ENCODE measurements around the gene TAF4.
"Not testable (repeated sequence)": the region's sequence is repeated elsewhere in the genome, so short reads cannot be mapped to it uniquely, and the experiment has no call there.

Gene TAF4

DNA sequence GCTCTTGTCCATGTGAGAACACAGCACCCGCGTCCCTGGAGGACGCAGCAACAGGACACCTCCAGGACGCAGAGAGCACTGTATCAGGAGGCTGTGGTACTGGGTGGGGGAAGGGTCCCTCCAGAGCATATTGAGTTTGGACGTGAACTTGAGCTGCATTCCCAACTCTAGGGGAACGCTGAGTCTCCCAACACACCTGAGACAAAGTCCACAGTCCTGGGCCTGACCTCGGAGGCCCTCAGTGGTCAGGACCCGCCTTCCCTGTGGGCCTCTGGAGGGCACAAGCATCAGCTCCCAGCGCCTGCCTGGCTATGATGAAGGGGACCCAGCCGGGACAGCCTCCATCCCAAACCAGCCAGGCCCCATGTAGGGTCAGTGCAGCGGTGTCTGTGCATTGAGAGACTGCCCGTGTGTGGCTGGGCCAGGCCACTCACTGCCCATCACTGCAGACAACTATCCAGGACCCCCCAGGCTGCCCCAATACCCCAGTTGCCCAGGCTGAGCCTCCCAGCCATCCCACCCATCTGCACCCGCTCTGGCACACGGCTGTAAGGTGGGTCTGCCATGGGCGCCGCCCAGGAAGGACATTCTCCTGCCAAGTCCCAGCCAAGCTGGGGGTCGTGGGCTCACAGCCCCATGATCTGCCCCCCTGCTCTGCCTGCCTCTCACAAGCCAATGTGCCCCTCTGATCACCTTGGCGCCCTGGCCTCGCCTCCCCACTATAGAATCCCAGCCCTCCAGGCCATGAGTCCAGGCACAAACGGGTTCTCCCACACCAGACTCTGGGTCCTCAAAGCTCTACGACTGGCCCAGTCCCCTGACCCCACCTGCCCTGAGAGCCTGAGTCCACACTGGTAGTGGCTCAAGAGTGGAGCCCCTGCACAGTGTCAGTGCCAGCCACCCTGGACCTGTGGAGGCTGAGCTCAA, 115.7 kb downstream of the TAF4 start:
- no peak overlapping the region for H3K4me3 ChIP-seq (ENCODE audit: insufficient read length, low read depth)
- H3K9ac ChIP-seq (ENCODE audit: insufficient read length, low read depth): peak overlapping the region; percentile 32
- H3K36me3 ChIP-seq (ENCODE audit: insufficient read depth, insufficient read length, low read length): no peaks in the 10 kb centered on the region
- no peaks in the 10 kb centered on the region for H3K9me3 ChIP-seq (ENCODE audit: insufficient read depth, low read length)
- H3K4me1 ChIP-seq (ENCODE audit: insufficient read depth, insufficient read length): peaks cover 16% of the 10 kb centered on the region
- TF ChIP-seq ZNF274 (IDR thresholded peaks at IDR 0.05; ENCODE audit: low read depth, low read length): no peak
- no peak for TF ChIP-seq YY1 (IDR thresholded peaks at IDR 0.05; ENCODE audit: insufficient read depth, insufficient read length)
- TF ChIP-seq SUZ12 (IDR thresholded peaks at IDR 0.05; ENCODE audit: extremely low read depth, insufficient read depth, insufficient read length): no peak
- DNase-seq (ENCODE audit: low read depth, low spot score): no peak
- H3K27me3 ChIP-seq (ENCODE audit: insufficient read depth, insufficient read length): peaks cover 24% of the 10 kb centered on the region

DNA sequence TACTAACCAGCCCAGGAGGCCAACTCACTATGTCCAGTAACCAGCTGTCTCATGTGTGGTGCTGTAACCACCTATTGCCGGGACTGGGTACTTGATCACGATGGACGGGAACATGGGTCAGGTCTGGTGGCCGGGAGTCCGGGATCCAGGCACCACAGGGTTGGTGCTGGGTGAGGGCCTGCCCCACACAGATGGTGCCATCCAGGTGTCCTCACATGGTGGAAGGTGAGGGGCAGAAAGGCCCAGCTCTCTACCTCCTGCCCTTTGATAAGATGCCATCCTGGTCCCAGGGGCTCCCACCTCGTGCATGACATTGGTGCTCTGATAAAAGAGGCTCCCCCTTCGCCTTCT, 116.3 kb downstream of the TAF4 start:
- Histone ChIP-seq H3K27me3 (ENCODE audit: insufficient read depth, insufficient read length) (peaks cover 20% of the 10 kb centered on the region), H3K4me1 (ENCODE audit: insufficient read depth, insufficient read length) (peaks cover 16% of the 10 kb centered on the region), H3K9ac (ENCODE audit: insufficient read length, low read depth) (no peak overlapping the region), H3K36me3 (ENCODE audit: insufficient read depth, insufficient read length, low read length) (no peaks in the 10 kb centered on the region), H3K4me3 (ENCODE audit: insufficient read length, low read depth) (no peak overlapping the region), H3K9me3 (ENCODE audit: insufficient read depth, low read length) (no peaks in the 10 kb centered on the region)
- no peak for DNase-seq (ENCODE audit: low read depth, low spot score)
- TF ChIP-seq SUZ12 (IDR thresholded peaks at IDR 0.05; ENCODE audit: extremely low read depth, insufficient read depth, insufficient read length) (no peak), YY1 (IDR thresholded peaks at IDR 0.05; ENCODE audit: insufficient read depth, insufficient read length) (no peak), ZNF274 (IDR thresholded peaks at IDR 0.05; ENCODE audit: low read depth, low read length) (no peak)

DNA sequence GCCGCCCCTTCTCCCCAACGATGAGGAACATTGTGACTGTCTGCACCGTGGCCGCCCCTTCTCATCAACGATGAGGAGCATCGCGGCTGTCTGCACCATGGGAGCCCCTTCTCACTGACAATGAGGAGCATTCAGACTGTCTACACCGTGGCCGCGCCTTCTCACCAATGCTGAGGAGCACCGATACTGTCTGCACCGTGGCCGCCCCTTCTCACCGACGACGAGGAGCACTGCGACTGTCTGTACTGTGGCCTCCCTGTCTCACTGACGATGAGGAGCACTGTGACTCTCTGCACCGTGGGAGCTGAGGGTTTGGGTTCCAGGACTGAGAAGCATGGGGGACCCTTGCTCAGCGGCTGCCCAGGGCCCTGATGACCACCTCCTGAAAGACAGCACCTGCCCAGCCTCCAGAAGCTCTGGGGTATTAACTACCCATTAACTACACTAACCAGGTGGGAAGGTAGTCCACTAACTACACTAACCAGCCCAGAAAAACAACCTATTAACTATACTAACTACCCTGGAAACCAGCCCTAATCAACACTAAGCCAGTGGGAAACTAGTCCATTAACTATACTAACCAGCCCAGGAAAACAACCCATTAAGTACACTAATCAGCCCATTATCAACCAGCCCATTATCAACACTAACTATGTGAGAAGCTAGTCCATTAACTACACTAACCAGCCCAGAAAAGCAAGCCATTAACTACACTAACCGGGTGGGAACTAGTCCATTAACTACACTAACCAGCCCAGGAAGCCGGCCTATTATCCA, 116.9 kb downstream of the TAF4 start:
- H3K27me3 ChIP-seq (ENCODE audit: insufficient read depth, insufficient read length): peaks cover 18% of the 10 kb centered on the region
- no peaks in the 10 kb centered on the region for H3K9me3 ChIP-seq (ENCODE audit: insufficient read depth, low read length)

DNA sequence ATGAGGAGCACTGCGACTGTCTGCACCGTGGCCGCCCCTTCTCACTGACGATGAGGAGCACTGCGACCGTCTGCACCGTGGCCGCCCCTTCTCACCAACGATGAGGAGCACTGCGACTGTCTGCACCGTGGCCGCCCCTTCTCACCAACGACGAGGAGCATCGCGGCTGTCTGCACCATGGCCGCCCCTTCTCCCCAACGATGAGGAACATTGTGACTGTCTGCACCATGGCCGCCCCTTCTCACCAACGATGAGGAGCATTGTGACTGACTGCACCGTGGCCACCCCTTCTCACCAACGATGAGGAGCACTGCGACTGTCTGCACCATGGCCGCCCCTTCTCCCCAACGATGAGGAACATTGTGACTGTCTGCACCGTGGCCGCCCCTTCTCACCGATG, 117.6 kb downstream of the TAF4 start:
- H3K36me3 ChIP-seq (ENCODE audit: insufficient read depth, insufficient read length, low read length); H3K4me3 ChIP-seq (ENCODE audit: insufficient read length, low read depth); H3K9me3 ChIP-seq (ENCODE audit: insufficient read depth, low read length); H3K9ac ChIP-seq (ENCODE audit: insufficient read length, low read depth); DNase-seq (ENCODE audit: low read depth, low spot score): not testable (repeated sequence)
- H3K27me3 ChIP-seq (ENCODE audit: insufficient read depth, insufficient read length): peaks cover 13% of the 10 kb centered on the region
- peaks cover 16% of the 10 kb centered on the region for H3K4me1 ChIP-seq (ENCODE audit: insufficient read depth, insufficient read length)

More for the DNA sequence above, 116.9 kb downstream of the TAF4 start:
- peaks cover 16% of the 10 kb centered on the region for H3K4me1 ChIP-seq (ENCODE audit: insufficient read depth, insufficient read length)
- no peak for DNase-seq (ENCODE audit: low read depth, low spot score)
- H3K4me3 ChIP-seq (ENCODE audit: insufficient read length, low read depth): no peak overlapping the region
- TF ChIP-seq SUZ12 (IDR thresholded peaks at IDR 0.05; ENCODE audit: extremely low read depth, insufficient read depth, insufficient read length): no peak
- TF ChIP-seq ZNF274 (IDR thresholded peaks at IDR 0.05; ENCODE audit: low read depth, low read length): no peak
- TF ChIP-seq YY1 (IDR thresholded peaks at IDR 0.05; ENCODE audit: insufficient read depth, insufficient read length): no peak
- no peak overlapping the region for H3K9ac ChIP-seq (ENCODE audit: insufficient read length, low read depth)
- H3K36me3 ChIP-seq (ENCODE audit: insufficient read depth, insufficient read length, low read length): no peaks in the 10 kb centered on the region

DNA sequence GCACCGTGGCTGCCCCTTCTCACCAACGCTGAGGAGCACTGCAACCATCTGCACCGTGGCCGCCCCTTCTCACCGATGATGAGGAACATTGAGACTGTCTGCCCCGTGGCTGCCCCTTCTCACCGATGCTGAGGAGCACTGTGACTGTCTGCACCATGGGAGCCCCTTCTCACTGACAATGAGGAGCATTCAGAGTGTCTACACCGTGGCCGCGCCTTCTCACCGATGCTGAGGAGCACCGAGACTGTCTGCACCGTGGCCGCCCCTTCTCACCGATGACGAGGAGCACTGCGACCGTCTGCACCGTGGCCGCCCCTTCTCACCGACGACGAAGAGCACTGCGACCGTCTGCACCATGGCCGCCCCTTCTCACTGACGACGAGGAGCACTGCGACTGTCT, 120.2 kb downstream of the TAF4 start:
- H3K27me3 ChIP-seq (ENCODE audit: insufficient read depth, insufficient read length); H3K9me3 ChIP-seq (ENCODE audit: insufficient read depth, low read length); H3K4me1 ChIP-seq (ENCODE audit: insufficient read depth, insufficient read length); DNase-seq (ENCODE audit: low read depth, low spot score); H3K9ac ChIP-seq (ENCODE audit: insufficient read length, low read depth); H3K4me3 ChIP-seq (ENCODE audit: insufficient read length, low read depth); H3K36me3 ChIP-seq (ENCODE audit: insufficient read depth, insufficient read length, low read length): not testable (repeated sequence)

DNA sequence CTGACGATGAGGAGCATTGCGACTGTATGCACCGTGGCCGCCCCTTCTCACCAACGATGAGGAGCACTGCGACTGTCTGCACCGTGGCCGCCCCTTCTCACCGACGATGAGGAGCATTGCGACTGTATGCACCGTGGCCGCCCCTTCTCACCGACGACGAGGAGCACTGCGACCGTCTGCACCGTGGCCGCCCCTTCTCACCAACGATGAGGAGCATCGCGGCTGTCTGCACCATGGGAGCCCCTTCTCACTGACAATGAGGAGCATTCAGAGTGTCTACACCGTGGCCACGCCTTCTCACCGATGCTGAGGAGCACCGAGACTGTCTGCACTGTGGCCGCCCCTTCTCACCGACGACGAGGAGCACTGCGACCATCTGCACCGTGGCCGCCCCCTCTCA, 120.7 kb downstream of the TAF4 start:
- not testable (repeated sequence) for H3K9ac ChIP-seq (ENCODE audit: insufficient read length, low read depth); H3K36me3 ChIP-seq (ENCODE audit: insufficient read depth, insufficient read length, low read length); H3K4me3 ChIP-seq (ENCODE audit: insufficient read length, low read depth); H3K4me1 ChIP-seq (ENCODE audit: insufficient read depth, insufficient read length); H3K9me3 ChIP-seq (ENCODE audit: insufficient read depth, low read length); H3K27me3 ChIP-seq (ENCODE audit: insufficient read depth, insufficient read length); DNase-seq (ENCODE audit: low read depth, low spot score)

DNA sequence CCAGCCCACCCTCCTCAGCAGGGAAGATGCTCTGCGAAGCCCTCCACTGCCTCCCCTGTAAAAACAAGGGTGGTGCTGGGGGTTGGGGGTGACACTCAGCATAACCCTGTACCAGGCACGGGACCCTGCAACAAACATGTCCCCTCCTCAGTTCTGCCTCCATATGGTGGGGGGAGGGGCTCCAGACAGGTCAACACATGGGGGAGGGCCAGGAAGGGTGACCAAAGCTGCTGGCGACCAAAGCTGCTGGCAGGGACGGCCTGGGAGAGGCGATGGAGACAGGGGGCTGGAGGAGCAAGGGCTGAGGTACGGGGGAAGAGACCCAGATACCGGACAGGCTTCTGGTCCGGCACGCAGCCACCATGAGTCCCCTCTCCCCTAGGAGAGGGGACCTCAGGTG, 123.2 kb downstream of the TAF4 start:
- no peak for TF ChIP-seq SUZ12 (IDR thresholded peaks at IDR 0.05; ENCODE audit: extremely low read depth, insufficient read depth, insufficient read length)
- no peak for TF ChIP-seq YY1 (IDR thresholded peaks at IDR 0.05; ENCODE audit: insufficient read depth, insufficient read length)
- TF ChIP-seq ZNF274 (IDR thresholded peaks at IDR 0.05; ENCODE audit: low read depth, low read length): no peak
- H3K4me1 ChIP-seq (ENCODE audit: insufficient read depth, insufficient read length): peaks cover 6% of the 10 kb centered on the region
- no peak overlapping the region for H3K9ac ChIP-seq (ENCODE audit: insufficient read length, low read depth)
- H3K4me3 ChIP-seq (ENCODE audit: insufficient read length, low read depth): no peak overlapping the region
- H3K36me3 ChIP-seq (ENCODE audit: insufficient read depth, insufficient read length, low read length): no peaks in the 10 kb centered on the region
- no peaks in the 10 kb centered on the region for H3K27me3 ChIP-seq (ENCODE audit: insufficient read depth, insufficient read length)
- H3K9me3 ChIP-seq (ENCODE audit: insufficient read depth, low read length): no peaks in the 10 kb centered on the region
- no peak for DNase-seq (ENCODE audit: low read depth, low spot score)

Data from NT2/D1 (cell line).